ENCODE data around the gene SIL1. TPM values are rescaled to one million over a fixed set of nuclear protein-coding genes. Genes with fewer than 3 reads are reported as not detected.

SIL1 gene
- total and polyA plus RNA-seq, 10 donors = 23.4 to 42.3 (median 32.6) TPM

DNA sequence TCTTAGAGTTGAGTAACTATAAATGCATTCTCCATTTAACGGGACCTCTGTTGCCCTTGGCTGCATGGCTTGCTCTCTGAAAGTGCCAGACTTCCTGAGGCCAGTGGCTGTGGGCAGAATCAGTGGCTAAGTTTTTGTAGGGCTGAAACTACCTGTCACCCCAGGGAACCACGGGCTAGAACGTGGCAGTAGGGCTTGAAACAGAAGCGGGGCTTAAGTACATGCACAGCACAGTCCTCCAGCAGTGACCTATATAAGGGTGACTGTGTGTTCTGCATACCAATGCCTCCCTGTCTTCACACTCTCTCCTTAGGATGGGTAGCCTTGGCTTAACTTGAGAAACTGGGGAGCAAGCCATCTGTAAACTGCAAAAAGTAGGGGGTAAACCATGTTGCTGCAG lies 279.5 kb downstream of the SIL1 start:
- H3K27ac ChIP-seq = no peak overlapping the region
- H3K4me3 ChIP-seq = no peak overlapping the region
- 64 to 88% (median 75%) methylated on average over 4 of the region's 4 CpGs for WGBS, 5 donors
- no peaks in the 10 kb centered on the region for H3K9me3 ChIP-seq
- DNase-seq = no peak
- H3K36me3 ChIP-seq = peaks cover 0 to 43% (median 7%) of the 10 kb centered on the region in 6 donors
- intact Hi-C loops (cut with DNase I; ENCODE audit: low total_unique reads) = no loop called here
- H3K4me1 ChIP-seq = no peaks in the 10 kb centered on the region
- TF ChIP-seq POLR2AphosphoS5 (IDR thresholded peaks at IDR 0.05) = no peak
- no peak for TF ChIP-seq POLR2A (IDR thresholded peaks at IDR 0.05)
- TF ChIP-seq, protein P1, sequence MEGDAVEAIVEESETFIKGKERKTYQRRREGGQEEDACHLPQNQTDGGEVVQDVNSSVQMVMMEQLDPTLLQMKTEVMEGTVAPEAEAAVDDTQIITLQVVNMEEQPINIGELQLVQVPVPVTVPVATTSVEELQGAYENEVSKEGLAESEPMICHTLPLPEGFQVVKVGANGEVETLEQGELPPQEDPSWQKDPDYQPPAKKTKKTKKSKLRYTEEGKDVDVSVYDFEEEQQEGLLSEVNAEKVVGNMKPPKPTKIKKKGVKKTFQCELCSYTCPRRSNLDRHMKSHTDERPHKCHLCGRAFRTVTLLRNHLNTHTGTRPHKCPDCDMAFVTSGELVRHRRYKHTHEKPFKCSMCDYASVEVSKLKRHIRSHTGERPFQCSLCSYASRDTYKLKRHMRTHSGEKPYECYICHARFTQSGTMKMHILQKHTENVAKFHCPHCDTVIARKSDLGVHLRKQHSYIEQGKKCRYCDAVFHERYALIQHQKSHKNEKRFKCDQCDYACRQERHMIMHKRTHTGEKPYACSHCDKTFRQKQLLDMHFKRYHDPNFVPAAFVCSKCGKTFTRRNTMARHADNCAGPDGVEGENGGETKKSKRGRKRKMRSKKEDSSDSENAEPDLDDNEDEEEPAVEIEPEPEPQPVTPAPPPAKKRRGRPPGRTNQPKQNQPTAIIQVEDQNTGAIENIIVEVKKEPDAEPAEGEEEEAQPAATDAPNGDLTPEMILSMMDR (IDR thresholded peaks at IDR 0.05 in 8 of 11, conservative IDR thresholded peaks at IDR 0.05 in 3 of 11) = no peak
- H3K27me3 ChIP-seq (replicated peaks in 1 of 7) = no peaks in the 10 kb centered on the region

DNA sequence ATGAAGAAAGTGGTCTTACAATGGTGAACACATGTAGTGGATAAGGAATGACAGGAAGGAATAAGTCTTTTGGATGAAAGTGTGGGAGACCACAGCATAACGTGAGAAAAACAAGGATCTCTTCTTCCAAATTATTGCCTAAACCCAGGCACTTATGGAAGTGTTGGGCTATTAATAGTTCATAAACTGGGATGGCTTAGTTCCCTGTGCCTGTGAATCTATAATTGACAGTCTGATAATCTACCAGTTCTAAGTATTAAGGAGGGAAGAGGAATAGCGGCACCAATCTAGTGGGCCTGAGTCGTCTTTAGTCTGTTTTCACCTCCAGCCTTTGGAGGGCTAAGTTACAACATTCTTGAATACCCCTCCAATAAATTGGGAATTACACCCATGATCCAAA lies 283.8 kb downstream of the SIL1 start:
- no peak for DNase-seq
- Histone ChIP-seq H3K4me1 (peaks cover 0 to 5% (median 0%) of the 10 kb centered on the region in 6 donors), H3K9me3 (no peaks in the 10 kb centered on the region), H3K27me3 (replicated peaks in 1 of 7) (no peaks in the 10 kb centered on the region), H3K27ac (no peak overlapping the region), H3K4me3 (no peak overlapping the region), H3K36me3 (peaks cover 0 to 52% (median 0%) of the 10 kb centered on the region in 6 donors)
- intact Hi-C loops (cut with DNase I; ENCODE audit: low total_unique reads) = no loop called here
- no peak for TF ChIP-seq POLR2AphosphoS5 (IDR thresholded peaks at IDR 0.05)
- no peak for TF ChIP-seq POLR2A (IDR thresholded peaks at IDR 0.05)
- TF ChIP-seq, protein P1 (IDR thresholded peaks at IDR 0.05 in 8 of 11, conservative IDR thresholded peaks at IDR 0.05 in 3 of 11) = no peak
- 89 to 96% (median 95%) methylated on average over 3 of the region's 3 CpGs for WGBS, 5 donors

DNA sequence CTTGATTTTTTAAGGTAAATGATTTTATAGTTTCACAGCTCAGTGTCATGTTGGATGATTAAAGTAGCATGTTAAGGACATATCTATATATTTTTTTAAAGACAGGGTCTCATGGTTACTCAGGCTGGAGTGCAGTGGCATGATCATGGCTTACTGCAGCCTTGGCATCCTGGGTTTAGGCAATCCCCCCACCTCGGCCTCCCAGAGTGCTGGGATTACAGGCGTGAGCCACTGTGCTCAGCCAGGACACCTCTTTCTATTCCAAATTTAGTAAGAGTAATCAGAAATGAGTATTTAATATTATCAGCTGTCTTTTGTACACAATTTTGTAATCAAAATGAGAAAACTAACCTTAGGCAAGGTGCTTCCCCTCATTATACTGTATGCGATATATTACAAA lies 284.4 kb downstream of the SIL1 start:
- no peaks in the 10 kb centered on the region for H3K27me3 ChIP-seq (replicated peaks in 1 of 7)
- peaks cover 0 to 52% (median 0%) of the 10 kb centered on the region in 6 donors for H3K36me3 ChIP-seq
- peaks cover 0 to 5% (median 0%) of the 10 kb centered on the region in 6 donors for H3K4me1 ChIP-seq
- H3K4me3 ChIP-seq = no peak overlapping the region
- no peak overlapping the region for H3K27ac ChIP-seq
- intact Hi-C loops (cut with DNase I; ENCODE audit: low total_unique reads) = no loop called here
- 91 to 96% (median 95%) methylated on average over 3 of the region's 3 CpGs for WGBS, 5 donors
- TF ChIP-seq POLR2A (IDR thresholded peaks at IDR 0.05) (no peak), POLR2AphosphoS5 (IDR thresholded peaks at IDR 0.05) (no peak)
- TF ChIP-seq, protein P1 (IDR thresholded peaks at IDR 0.05 in 8 of 11, conservative IDR thresholded peaks at IDR 0.05 in 3 of 11) = no peak
- no peaks in the 10 kb centered on the region for H3K9me3 ChIP-seq
- DNase-seq = no peak

DNA sequence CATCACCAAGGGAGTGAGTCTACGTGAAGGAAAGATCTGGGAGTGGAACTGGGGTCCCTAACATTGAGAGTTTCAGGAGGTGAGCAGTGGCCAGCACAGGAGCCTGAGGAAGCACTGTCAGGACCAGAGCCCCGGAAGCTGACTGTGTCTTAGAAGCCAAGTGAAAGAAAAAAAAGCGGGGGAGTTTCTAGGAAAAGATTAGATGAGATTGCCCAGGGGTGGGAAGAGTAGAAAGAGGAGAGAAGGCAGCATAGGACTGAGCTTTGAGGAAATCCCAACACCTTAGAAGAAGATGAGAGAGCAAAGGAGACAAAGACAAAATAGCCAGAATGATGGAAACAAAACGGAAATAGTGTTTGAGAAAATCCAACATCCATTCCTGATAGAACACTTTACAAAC lies 286.1 kb downstream of the SIL1 start:
- peak overlapping the region in 2 of 8 donors; percentile 2 to 21 for H3K27ac ChIP-seq
- TF ChIP-seq, protein P1 (IDR thresholded peaks at IDR 0.05 in 8 of 11, conservative IDR thresholded peaks at IDR 0.05 in 3 of 11) = no peak
- no peak for TF ChIP-seq POLR2AphosphoS5 (IDR thresholded peaks at IDR 0.05)
- TF ChIP-seq POLR2A (IDR thresholded peaks at IDR 0.05) = no peak
- H3K36me3 ChIP-seq = peaks cover 0 to 57% (median 2%) of the 10 kb centered on the region in 6 donors
- 72 to 87% (median 82%) methylated on average over 4 of the region's 4 CpGs for WGBS, 5 donors
- peaks cover 0 to 5% (median 0%) of the 10 kb centered on the region in 6 donors for H3K4me1 ChIP-seq
- no peaks in the 10 kb centered on the region for H3K27me3 ChIP-seq (replicated peaks in 1 of 7)
- H3K9me3 ChIP-seq = no peaks in the 10 kb centered on the region
- intact Hi-C loops (cut with DNase I; ENCODE audit: low total_unique reads) = no loop called here
- DNase-seq = no peak
- no peak overlapping the region for H3K4me3 ChIP-seq

All from spleen (tissue), 11 donors.